HG03520 (cell line): ENCODE results near the gene SENP1.
A peak's percentile ranks its signal among the peaks of the same experiment; 100 is the strongest.
"Not testable (repeated sequence)": the region's sequence is repeated elsewhere in the genome, so short reads cannot be mapped to it uniquely, and the experiment has no call there.

ENCODE experiments used
- ATAC-seq: cut with Tn5 transposase; IDR thresholded peaks from one replicate; pipeline ENCODE4 v1.9.1; 2021; ENCODE audit warnings: mild to moderate bottlenecking, moderate library complexity; ENCODE audit not compliant: unreplicated experiment

SENP1 gene

GRCh38 chr12:48115957-48116356 lies 10.1 kb upstream of the SENP1 start:
- no peak for ATAC-seq

GRCh38 chr12:48111312-48111693 lies 5.4 kb upstream of the SENP1 start:
- not testable (repeated sequence) for ATAC-seq

- no peak for ATAC-seq
Measured at GRCh38 chr12:48110691-48111311, 4.9 kb upstream of the SENP1 start.

DNA sequence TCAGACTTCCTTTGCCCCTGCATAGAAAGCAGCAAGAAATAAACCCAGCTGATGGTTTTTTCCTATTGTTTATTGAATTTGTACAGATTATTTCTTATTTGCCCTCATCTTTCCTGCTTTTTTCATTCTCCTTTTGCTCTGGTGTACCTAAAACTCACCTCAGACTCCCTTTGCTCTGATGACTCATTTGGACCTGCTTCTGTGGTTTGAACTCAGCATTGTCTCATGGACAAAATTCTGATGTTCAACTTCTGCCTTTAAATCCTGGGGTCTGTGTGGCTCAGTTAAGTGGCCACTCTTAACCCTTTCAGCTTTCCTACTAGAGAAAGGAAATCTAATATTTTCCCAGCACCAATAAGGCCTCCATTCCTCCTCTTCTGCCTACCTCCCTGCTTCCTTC lies 3.5 kb upstream of the SENP1 start:
- ATAC-seq = no peak

DNA sequence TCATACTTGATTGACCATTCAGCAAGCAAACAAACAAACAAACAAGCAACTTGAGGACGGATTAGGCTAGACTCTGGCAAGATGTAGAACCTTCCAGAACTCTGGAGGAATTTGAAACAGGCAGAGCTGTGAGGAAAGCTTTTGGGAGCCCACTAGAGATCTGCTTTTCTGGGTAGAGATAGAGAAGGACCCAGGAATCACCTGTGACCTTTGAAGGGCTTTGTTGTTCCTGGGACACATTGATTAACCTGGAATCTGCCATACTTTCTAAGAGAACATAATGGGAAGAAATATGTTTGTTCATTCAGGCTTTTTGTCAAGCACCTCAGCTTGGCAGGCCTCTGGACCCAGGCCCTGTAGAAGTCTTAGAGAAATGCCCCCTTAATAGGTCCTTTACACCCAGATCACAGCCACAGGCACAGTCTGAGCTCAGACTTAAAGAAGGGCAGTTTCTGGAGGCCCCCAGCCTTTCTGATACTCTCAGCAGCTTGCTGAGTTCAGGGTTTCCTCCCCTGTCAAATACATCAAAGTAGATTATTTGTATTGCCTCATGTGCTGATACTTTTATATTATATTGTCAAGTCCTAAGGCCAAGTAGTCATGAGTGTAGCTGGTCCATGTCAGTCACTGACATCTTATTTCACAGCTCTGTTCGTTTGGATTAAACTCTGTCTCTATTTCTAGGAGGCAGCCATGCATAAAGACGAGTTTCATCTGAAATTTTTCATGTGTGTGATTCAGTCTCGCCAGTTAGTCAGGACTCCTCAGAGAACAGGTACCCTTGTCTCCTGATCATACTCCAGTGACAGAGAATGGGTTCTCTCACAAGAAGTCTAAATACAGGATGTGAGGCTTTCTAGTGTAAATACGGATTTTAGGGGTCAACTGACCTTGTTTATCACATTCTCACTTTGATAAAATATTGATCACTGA lies 1.1 kb upstream of the SENP1 start:
- no peak for ATAC-seq

- ATAC-seq = peak; percentile 21
Measured at GRCh38 chr12:48105321-48105866, 485 bp downstream of the SENP1 start.

- no peak for ATAC-seq
Measured at GRCh38 chr12:48104531-48104930, 1.3 kb downstream of the SENP1 start.

DNA sequence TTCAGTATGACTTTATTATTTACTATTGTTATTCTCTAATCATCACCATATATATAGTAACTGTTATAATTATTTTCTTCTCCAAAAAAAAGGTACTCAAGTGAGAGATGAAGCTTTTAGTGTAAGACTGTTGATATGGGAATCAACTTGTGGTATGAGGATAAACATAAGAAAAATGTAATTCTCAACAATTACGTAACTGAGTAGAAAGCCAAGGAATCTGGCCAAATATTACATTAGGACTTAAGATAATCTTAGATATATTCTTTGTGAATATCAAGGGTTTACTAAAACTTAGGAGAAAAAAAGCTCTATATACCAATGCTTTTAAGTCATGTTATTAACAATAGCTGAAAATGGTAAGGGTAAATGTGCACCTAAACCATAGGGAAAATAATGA lies 13.3 kb downstream of the SENP1 start:
- ATAC-seq = no peak

- no peak for ATAC-seq
Measured at GRCh38 chr12:48086327-48086726, 19.6 kb downstream of the SENP1 start.

GRCh38 chr12:48084841-48085460 lies 20.9 kb downstream of the SENP1 start:
- ATAC-seq = no peak

- no peak for ATAC-seq
Measured at GRCh38 chr12:48084066-48084465, 21.8 kb downstream of the SENP1 start.

- no peak for ATAC-seq
Measured at GRCh38 chr12:48080821-48081220, 25.1 kb downstream of the SENP1 start.

DNA sequence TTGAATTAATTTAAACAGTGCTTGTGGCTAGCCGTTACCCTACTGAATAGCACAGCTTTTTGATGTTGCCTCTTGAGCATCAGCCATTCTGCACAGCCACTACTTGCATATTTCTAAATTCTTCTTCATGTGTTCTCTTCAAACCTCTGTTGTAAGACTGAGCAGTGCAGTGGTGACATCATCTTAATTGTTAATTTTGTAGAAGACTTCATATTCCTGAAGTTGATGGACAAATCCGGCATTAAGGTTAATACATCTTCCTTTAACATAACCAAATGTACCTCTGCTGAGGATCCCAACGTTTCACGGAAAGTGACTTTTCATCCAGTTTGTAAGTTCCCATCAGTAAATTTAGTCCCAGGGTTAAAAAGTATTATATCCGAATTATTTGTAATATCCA lies 25.6 kb downstream of the SENP1 start:
- no peak for ATAC-seq

DNA sequence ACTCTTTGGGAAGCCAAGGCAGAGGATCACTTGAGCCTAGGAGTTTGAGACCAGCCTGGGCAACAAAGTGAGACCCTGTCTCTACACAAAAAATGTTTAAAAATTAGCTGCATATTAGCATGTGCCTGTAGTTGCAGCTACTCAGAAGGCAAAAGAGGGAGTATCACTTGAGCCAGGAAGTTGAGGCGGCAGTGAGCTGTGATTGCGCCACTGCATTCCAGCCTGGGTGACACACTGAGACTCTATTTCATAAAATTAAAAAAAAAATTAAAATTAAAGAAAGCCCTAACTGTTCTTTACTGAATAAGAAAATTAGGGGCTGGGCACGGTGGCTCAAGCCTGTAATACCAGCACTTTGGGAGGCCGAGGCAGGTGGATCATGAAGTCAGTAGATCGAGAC lies 27.0 kb downstream of the SENP1 start:
- ATAC-seq = no peak

GRCh38 chr12:48077111-48077510 lies 28.8 kb downstream of the SENP1 start:
- ATAC-seq = no peak

DNA sequence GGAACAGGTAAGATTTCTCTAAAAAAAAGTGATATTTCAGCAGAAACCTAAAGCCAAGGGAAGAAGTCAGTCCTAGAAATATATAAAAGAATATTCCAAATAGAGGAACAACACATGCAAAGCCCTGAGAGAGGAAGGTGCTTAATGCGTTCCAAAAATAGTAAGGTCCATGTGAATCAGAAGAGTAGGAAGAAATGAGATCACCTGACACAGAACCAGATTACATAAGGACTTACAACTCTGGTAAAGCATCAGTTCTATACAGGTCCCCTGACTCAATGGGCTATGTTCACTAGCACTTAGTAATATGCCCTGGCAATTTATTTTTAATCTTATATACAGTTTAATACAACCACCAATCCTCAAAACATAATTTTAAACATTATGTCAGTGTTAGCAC lies 30.0 kb downstream of the SENP1 start:
- no peak for ATAC-seq

DNA sequence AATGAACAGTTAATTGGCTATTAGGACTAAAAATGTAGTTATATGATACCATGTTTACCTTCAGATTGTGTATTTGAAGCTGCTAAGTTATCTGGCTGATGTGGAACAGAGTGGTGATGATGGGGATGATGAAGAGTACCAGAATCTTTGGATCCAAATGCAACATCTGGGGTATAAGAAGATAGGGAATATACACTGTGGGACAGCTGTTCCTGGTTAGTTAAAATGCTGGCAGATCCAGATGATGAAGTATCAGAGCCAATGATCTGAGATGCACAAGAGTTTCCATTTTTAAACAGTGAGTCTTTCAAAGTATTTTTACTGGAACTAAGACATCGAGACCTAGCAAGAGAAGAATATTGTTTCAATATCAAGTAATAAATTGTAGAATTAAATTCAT lies 31.6 kb downstream of the SENP1 start:
- ATAC-seq = no peak

DNA sequence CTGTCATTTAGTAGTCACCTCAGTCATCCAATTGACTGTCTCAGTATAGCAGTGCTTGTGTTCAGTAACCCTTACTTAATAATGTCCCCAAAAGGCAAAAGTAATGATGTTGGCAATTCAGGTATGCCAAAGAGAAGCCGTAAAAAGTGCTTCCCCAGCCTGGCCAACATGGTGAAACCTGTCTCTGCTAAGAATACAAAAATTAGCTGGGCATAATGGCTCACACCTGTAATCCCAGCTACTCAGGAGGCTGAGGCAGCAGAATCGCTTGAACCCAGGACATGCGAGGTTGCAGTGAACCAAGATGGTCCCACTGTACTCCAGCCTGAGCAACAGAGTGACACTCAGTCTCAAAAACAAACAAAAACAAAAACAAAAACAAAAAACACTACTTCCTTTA lies 33.6 kb downstream of the SENP1 start:
- no peak for ATAC-seq

DNA sequence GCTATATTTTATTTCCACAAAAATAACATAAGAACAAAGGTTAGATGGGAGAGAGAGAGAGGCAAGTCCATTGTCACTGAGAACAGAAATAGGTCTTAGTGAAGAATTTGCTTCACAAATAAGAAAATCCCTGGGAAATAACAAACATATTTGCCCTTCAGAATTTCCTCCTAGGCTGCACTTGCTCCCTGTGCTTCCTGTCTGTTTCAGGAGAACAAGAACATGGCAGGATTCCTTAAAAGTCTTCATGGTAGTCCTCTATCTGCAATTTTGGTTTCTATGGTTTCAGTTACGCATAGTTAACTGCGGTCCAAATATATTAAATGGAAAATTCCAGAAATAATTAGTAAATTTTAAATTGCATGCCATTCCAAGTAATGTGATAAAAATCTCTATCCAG lies 34.1 kb downstream of the SENP1 start:
- ATAC-seq = no peak

GRCh38 chr12:48070731-48071130 lies 35.1 kb downstream of the SENP1 start:
- no peak for ATAC-seq

DNA sequence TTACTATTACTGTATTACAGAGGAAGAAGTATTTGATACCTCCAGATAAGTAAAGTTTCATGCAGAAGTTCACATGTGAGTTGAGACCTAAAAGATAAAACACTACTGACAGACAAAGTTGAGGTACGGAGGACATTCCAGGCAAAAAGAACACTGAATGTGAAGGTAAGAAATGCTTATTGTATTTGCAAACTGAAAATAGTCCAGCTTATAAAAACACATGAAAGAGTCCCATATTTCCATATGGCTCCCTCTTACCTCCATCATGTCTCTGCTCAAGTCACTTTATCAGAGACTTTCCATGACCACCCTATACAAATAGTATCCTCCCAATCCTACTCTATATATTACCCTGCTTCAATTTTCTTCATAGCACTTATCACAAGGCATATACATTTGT lies 35.8 kb downstream of the SENP1 start:
- no peak for ATAC-seq

DNA sequence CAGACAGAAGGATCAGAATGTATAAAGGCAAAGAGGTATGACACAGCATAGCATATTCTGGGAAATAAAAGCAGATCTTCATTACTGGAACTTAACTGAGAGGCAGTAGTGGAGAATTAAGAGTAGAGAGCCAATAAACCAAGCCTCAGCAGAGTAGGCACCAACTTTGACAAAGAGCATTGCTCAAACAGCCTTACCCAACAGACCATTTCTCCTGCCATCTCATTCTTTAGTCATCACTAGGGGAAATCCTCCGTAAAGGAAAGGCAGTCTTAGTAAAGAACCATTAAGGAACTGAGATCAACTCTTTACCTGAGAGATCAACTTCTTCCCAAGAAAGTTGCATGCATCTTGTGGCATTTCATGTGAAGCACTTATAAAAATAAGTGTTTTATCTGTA lies 36.6 kb downstream of the SENP1 start:
- ATAC-seq = no peak
